Omental fat pad (tissue), 4 donors: ENCODE data around the gene VARS1. TPM values are rescaled to one million over a fixed set of nuclear protein-coding genes. Genes with fewer than 3 reads are reported as not detected.
"Not testable (repeated sequence)": the region's sequence is repeated elsewhere in the genome, so short reads cannot be mapped to it uniquely, and the experiment has no call there.

Experiments used
- ATAC-seq: fragments of 150-250 bp; one replicate; pipeline ENCODE4 v1.9.1; 2016; ENCODE audit warnings: mild to moderate bottlenecking, moderate library complexity; ENCODE audit not compliant: low FRiP score
- DNase-seq: peaks from one replicate; pipeline ENCODE4 v3.0.0-alpha.2; 2019; ENCODE audit warnings: low spot score
- total RNA-seq, 4 donors: library from RNA; depleted of rRNA; stranded (reverse); fragments of >200 nt; gene quantifications; one replicate each; pipeline ENCODE4 v1.1.0, GENCODE V29; 2016
- TF ChIP-seq, protein P1 (sequence below), 3 donors: fragments of 450-650 bp; IDR thresholded peaks; one replicate each; pipeline ENCODE4 v1.5.1; 2016 to 2017; ENCODE audit warnings: antibody characterized with exemption in 3 of 3, mild to moderate bottlenecking in 3 of 3, moderate library complexity in 2 of 3

The VARS1 gene
- total RNA-seq, 4 donors from 2014 or later: 31.6 to 47.0 (median 34.6) TPM

- TF ChIP-seq, protein P1, sequence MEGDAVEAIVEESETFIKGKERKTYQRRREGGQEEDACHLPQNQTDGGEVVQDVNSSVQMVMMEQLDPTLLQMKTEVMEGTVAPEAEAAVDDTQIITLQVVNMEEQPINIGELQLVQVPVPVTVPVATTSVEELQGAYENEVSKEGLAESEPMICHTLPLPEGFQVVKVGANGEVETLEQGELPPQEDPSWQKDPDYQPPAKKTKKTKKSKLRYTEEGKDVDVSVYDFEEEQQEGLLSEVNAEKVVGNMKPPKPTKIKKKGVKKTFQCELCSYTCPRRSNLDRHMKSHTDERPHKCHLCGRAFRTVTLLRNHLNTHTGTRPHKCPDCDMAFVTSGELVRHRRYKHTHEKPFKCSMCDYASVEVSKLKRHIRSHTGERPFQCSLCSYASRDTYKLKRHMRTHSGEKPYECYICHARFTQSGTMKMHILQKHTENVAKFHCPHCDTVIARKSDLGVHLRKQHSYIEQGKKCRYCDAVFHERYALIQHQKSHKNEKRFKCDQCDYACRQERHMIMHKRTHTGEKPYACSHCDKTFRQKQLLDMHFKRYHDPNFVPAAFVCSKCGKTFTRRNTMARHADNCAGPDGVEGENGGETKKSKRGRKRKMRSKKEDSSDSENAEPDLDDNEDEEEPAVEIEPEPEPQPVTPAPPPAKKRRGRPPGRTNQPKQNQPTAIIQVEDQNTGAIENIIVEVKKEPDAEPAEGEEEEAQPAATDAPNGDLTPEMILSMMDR (IDR thresholded peaks at IDR 0.05): no peak
- no peak for ATAC-seq
- DNase-seq: peak; percentile 78
These were observed 25.9 kb upstream of the VARS1 start for GRCh38 chr6:31821301-31822035.

DNA sequence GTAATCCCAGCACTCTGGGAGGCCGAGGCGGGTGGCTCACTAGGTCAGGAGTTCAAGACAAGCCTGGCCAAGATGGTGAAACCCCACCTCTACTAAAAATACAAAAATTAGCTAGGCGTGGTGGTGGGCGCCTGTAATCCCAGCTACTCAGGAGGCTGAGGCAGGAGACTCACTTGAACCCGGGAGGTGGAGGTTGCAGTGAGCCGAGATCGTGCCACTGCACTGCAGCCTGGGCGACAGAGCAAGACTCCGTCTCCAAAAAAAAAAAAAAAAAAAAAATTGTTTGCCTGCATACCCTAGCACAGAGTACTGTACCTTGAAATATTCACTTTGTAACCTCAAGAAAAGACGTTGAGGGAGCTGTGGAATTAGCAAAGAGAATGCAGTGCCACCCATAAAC, 24.8 kb upstream of the VARS1 start:
- not testable (repeated sequence) for DNase-seq, ATAC-seq

- TF ChIP-seq, protein P1 (IDR thresholded peaks at IDR 0.05): no peak
These were observed 24.3 kb upstream of the VARS1 start for GRCh38 chr6:31819871-31820299.

DNA sequence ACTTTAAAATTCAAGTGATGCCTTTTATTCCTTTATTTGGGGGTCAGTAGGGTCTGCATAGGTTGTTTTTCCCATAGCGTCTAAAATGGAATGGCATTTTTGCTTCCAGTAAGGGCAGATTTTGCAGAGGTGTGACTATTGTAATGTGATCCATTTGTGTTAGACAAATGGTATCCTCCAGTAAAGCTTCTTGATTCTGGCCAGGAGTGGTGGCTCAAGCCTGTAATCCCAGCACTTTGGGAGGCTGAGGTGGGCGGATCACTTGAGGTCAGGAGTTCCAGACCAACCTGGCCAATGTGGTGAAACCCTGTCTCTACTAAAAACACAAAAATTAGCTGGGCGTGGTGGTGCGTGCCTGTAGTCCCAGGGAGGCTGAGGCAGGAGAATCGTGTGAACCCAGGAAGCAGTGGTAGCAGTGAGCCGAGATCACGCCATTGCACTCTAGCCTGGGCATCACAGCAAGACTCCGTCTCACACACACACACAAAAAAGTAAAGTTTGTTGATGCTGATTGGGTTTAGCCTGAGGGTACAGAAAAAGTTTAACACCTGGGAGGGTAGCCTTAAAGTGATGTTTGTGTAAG, 22.5 kb upstream of the VARS1 start:
- not testable (repeated sequence) for DNase-seq, ATAC-seq

More at GRCh38 chr6:31819871-31820299, 24.3 kb upstream of the VARS1 start:
- DNase-seq (no peak), ATAC-seq (no peak)

DNA sequence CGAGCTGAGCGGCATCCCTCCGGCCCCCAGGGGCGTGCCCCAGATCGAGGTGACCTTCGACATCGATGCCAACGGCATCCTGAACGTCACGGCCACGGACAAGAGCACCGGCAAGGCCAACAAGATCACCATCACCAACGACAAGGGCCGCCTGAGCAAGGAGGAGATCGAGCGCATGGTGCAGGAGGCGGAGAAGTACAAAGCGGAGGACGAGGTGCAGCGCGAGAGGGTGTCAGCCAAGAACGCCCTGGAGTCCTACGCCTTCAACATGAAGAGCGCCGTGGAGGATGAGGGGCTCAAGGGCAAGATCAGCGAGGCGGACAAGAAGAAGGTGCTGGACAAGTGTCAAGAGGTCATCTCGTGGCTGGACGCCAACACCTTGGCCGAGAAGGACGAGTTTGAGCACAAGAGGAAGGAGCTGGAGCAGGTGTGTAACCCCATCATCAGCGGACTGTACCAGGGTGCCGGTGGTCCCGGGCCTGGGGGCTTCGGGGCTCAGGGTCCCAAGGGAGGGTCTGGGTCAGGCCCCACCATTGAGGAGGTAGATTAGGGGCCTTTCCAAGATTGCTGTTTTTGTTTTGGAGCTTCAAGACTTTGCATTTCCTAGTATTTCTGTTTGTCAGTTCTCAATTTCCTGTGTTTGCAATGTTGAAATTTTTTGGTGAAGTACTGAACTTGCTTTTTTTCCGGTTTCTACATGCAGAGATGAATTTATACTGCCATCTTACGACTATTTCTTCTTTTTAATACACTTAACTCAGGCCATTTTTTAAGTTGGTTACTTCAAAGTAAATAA, 21.8 kb upstream of the VARS1 start:
- not testable (repeated sequence) for DNase-seq, ATAC-seq

DNA sequence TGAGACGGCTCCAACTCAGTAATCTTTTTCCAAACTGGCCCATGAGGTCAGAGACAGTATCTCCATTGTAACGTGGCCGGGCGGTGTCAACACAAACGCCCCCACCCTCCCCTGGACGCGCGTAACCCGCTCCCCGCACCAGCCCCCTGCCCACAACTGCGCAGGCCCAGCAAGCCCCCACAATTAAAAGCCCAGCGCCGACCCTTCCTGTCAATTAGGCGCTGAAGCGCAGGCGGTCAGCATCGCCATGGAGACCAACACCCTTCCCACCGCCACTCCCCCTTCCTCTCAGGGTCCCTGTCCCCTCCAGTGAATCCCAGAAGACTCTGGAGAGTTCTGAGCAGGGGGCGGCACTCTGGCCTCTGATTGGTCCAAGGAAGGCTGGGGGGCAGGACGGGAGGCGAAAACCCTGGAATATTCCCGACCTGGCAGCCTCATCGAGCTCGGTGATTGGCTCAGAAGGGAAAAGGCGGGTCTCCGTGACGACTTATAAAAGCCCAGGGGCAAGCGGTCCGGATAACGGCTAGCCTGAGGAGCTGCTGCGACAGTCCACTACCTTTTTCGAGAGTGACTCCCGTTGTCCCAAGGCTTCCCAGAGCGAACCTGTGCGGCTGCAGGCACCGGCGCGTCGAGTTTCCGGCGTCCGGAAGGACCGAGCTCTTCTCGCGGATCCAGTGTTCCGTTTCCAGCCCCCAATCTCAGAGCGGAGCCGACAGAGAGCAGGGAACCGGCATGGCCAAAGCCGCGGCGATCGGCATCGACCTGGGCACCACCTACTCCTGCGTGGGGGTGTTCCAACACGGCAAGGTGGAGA, 19.7 kb upstream of the VARS1 start, which contains the start of the genes HSPA1A and HSPA1L:
Gene HSPA1A (plus strand): TSS at position 519 of the 814 bp plus-strand sequence. CDS start 214 bp downstream, at position 733.
Gene HSPA1L (minus strand): TSS at position 259 of the 814 bp plus-strand sequence. CDS start 3,311 bp downstream, outside the sequence.
- DNase-seq (peak; percentile 81), ATAC-seq (peak; percentile 58)
- TF ChIP-seq, protein P1 (IDR thresholded peaks at IDR 0.05): no peak

DNA sequence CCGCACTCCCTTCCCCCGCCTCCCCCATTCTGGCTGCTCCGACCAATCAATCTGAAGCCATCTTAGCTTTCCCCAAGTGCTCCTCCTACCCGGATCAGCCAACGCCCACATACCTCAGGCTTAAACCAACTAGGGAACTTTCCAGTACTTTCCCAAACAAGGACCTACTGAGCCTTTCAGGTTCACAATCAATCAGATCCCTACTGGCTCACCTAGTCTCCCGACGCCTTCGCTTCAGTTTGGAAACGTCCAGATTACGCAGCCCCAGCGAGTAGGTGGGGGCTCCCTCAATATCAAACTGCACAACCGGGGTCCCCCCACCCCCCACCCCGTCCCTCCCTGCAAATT, 19.1 kb upstream of the VARS1 start:
- ATAC-seq (peak; percentile 57), DNase-seq (no peak)
- TF ChIP-seq, protein P1 (IDR thresholded peaks at IDR 0.05): no peak

DNA sequence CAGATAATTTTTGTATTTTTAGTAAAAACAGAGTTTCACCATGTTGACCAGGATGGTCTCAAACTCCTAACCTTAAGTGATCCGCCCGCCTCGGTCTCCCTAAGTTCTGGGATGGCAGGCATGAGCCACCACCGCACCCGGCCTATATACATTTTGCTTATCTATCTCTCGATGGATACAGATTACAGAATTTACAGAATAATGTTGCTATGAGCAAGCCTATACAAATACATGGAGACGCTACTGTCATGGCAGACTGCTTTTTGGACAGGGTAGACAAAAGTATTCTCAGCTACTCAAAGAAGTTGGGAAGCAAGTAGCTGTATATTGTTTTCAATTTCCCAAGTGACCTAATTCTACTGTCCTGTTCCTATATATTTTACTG, 17.9 kb upstream of the VARS1 start:
- no peak for ATAC-seq
- TF ChIP-seq, protein P1 (IDR thresholded peaks at IDR 0.05): no peak
- DNase-seq: no peak
